ENCODE results near the gene RAB40C.

- TF ChIP-seq CTCF (IDR thresholded peaks at IDR 0.05), result no peak
- TF ChIP-seq POLR2A (IDR thresholded peaks at IDR 0.05), result no peak
These were observed 3.7 kb upstream of the RAB40C start for GRCh38 chr16:586047-586644.
